Lower lobe of right lung (tissue), 2 donors: Measurements from ENCODE around the gene CUL1. TPM values are rescaled to one million over a fixed set of nuclear protein-coding genes. Genes with fewer than 3 reads are reported as not detected.

ENCODE experiments used
- ATAC-seq, 2 donors: fragments of 200-7000 bp; cut with Tn5 transposase; one replicate each; pipeline ENCODE4 v1.9.1; 2020 to 2022; ENCODE audit warnings: mild to moderate bottlenecking in 2 of 2, moderate library complexity in 2 of 2
- DNase-seq: peaks from one replicate; pipeline ENCODE4 v3.0.0-alpha.2; 2020
- H3K27ac ChIP-seq: fragments of 200-600 bp; one replicate; pipeline ENCODE4 v1.8.0; 2022
- H3K27me3 ChIP-seq: fragments of 200-600 bp; one replicate; pipeline ENCODE4 v1.8.0; 2022; ENCODE audit warnings: low read depth
- H3K36me3 ChIP-seq: fragments of 200-600 bp; one replicate; pipeline ENCODE4 v1.8.0; 2022; ENCODE audit warnings: mild to moderate bottlenecking
- H3K4me1 ChIP-seq: fragments of 200-600 bp; one replicate; pipeline ENCODE4 v1.8.0; 2022
- H3K4me3 ChIP-seq: fragments of 200-600 bp; one replicate; pipeline ENCODE4 v1.8.0; 2022; ENCODE audit warnings: mild to moderate bottlenecking
- H3K9me3 ChIP-seq: fragments of 200-600 bp; one replicate; pipeline ENCODE4 v1.8.0; 2022
- CTCF ChIP-seq: fragments of 200-600 bp; IDR thresholded peaks from one replicate; pipeline ENCODE4 v1.8.0; 2022; ENCODE audit warnings: antibody characterized with exemption, mild to moderate bottlenecking
- intact Hi-C: fragments of 100-400 bp; cut with DNase I; formaldehyde crosslinking; loops from one replicate; pipeline ENCODE4 v1.11.0; 2022
- total RNA-seq: library from RNA; stranded (reverse); fragmentation: NEBNext Ultra II Directional; extraction: Animal tissue kit (Norgen Biotek cat#: 25700); gene quantifications from one replicate; pipeline ENCODE4 v1.2.1, GENCODE V29; 2021
- donor health status: DM: no; HTN: yes; CAD: no; lungs with severe emphysema.

CUL1 gene
- total RNA-seq, 1 donor from 2014 or later = 47.5 TPM

DNA sequence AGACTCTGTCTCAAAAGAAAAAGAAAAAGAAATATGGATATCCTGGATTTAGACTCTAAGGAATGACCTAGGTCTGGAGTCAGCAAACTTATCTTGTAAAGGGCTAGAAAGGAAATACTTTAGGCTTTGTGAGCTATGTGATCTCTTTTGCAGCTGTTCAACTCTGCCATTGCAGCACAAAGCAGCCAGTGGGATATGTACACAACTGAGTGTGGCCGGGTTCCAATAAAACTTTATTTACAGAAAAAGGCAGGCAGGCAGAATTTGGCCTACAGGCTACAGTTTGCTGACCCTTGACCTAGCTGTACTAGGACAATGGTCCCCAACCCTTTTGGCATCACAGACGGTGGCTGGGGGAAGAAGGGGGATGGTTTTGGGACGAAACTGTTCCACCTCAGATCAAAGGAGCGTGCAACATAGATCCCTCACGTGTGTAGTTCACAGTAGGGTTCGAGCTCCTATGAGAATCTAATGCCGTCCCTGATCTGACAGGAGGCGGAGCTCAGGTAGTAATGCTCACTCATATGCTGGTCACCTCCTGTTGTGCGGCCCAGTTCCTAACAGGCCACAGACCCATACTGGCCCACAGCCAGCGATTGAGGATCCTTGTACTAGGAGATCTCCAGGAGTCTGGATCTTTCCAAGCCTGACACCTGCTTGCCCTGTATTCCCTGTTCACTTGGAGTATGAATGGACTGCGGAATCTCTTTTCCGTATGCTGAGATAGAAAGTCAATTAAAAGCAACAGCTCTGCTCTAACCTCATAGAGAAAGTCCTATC lies 63.0 kb downstream of the CUL1 start:
- H3K4me3 ChIP-seq = no peak overlapping the region
- intact Hi-C loops = no loop called here
- H3K27ac ChIP-seq = no peak overlapping the region
- DNase-seq (no peak), ATAC-seq (no peak)
- H3K4me1 ChIP-seq = no peaks in the 10 kb centered on the region
- peaks cover 76% of the 10 kb centered on the region for H3K36me3 ChIP-seq
- H3K27me3 ChIP-seq = no peaks in the 10 kb centered on the region
- H3K9me3 ChIP-seq = no peaks in the 10 kb centered on the region
- TF ChIP-seq CTCF = no peak

GRCh38 chr7:148763622-148764021 lies 64.9 kb downstream of the CUL1 start:
- H3K36me3 ChIP-seq = peaks cover 76% of the 10 kb centered on the region
- no peak overlapping the region for H3K4me3 ChIP-seq
- ATAC-seq (no peak), DNase-seq (no peak)
- no peaks in the 10 kb centered on the region for H3K4me1 ChIP-seq
- intact Hi-C loops = no loop called here
- no peak overlapping the region for H3K27ac ChIP-seq
- H3K27me3 ChIP-seq = no peaks in the 10 kb centered on the region
- H3K9me3 ChIP-seq = no peaks in the 10 kb centered on the region
- no peak for TF ChIP-seq CTCF

DNA sequence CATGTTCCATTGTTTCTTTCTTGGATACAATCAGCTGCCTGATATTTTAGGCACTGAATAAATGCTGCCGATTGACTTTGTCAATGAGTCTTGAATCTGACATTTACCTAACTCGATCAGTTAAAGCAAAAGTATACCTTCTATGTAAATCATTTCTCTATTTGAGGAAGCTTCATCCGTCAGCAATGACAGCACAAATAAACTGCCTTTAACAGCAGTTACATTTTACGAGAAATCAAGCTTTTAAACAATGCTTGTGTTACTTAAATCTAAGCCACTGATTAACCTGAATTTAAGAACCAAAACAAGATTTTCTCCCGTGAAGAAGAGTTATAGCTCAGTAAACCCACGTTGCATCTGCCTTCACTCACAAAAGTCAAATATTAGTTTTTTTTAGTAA lies 71.3 kb downstream of the CUL1 start:
- ATAC-seq = no peak
- Histone ChIP-seq H3K36me3 (peaks cover 94% of the 10 kb centered on the region), H3K4me1 (no peaks in the 10 kb centered on the region), H3K4me3 (no peak overlapping the region), H3K27ac (no peak overlapping the region), H3K9me3 (no peaks in the 10 kb centered on the region), H3K27me3 (no peaks in the 10 kb centered on the region)
- intact Hi-C loops = no loop called here
- no peak for DNase-seq
- TF ChIP-seq CTCF = no peak

- Histone ChIP-seq H3K4me1 (no peaks in the 10 kb centered on the region), H3K36me3 (peaks cover 89% of the 10 kb centered on the region), H3K4me3 (no peak overlapping the region), H3K27me3 (no peaks in the 10 kb centered on the region), H3K27ac (no peak overlapping the region), H3K9me3 (no peaks in the 10 kb centered on the region)
- ATAC-seq = no peak
- no peak for TF ChIP-seq CTCF
- DNase-seq = no peak
- intact Hi-C loops = no loop called here
Observed at GRCh38 chr7:148772297-148773089, 73.8 kb downstream of the CUL1 start.

DNA sequence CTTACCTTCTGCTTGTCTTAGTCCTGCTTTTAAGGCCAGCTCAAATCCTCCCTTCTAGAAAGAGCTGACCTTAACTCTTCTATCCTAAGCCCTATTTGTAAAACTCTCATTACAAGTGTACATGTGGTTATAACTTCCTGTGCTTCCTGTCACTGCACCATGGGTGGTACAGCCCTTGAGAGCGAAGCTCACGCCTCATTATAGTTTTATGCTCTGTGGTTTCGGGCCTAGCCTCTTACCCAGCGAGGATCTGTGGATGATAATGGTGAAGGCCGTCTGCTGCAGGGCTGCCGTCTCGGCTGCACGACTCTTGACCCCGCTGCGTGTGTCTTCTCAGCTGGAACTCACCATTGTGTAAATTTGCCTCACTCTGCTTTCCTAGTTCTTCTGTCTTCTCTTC lies 74.6 kb downstream of the CUL1 start:
- ATAC-seq (peak; percentile 43 to 46), DNase-seq (no peak)
- H3K27ac ChIP-seq = no peak overlapping the region
- intact Hi-C loops = no loop called here
- H3K9me3 ChIP-seq = no peaks in the 10 kb centered on the region
- no peak for TF ChIP-seq CTCF
- no peak overlapping the region for H3K4me3 ChIP-seq
- H3K36me3 ChIP-seq = peaks cover 86% of the 10 kb centered on the region
- no peaks in the 10 kb centered on the region for H3K27me3 ChIP-seq
- no peaks in the 10 kb centered on the region for H3K4me1 ChIP-seq
